Neuronal stem cell (in vitro differentiated cells): ENCODE data around the gene DPP9.

Source experiments
- DNase-seq: peaks from one replicate; pipeline ENCODE4 v3.0.0-alpha.2; 2013; ENCODE audit warnings: low spot score
- H2AFZ ChIP-seq: one replicate; pipeline ENCODE4 v1.6.1; 2013; ENCODE audit warnings: mild to moderate bottlenecking, low read length, inconsistent platforms
- H2AK5ac ChIP-seq: 2 replicates; pipeline ENCODE4 v1.6.1; 2013; ENCODE audit warnings: low read depth, mild to moderate bottlenecking, inconsistent platforms, low read length, moderate library complexity, mixed read lengths
- H2BK120ac ChIP-seq: 2 replicates; pipeline ENCODE4 v1.6.1; 2013; ENCODE audit warnings: low read depth, mild to moderate bottlenecking, inconsistent platforms, low read length, moderate library complexity, mixed read lengths
- H2BK12ac ChIP-seq: one replicate; pipeline ENCODE4 v1.6.1; 2013; ENCODE audit warnings: low read length, inconsistent platforms
- H2BK15ac ChIP-seq: 2 replicates; pipeline ENCODE4 v1.6.1; 2013; ENCODE audit warnings: mild to moderate bottlenecking, low read length, inconsistent platforms, mixed read lengths
- H2BK5ac ChIP-seq: one replicate; pipeline ENCODE4 v1.6.1; 2013; ENCODE audit warnings: inconsistent platforms, mild to moderate bottlenecking, low read length, moderate library complexity
- H3K14ac ChIP-seq: one replicate; pipeline ENCODE4 v1.6.1; 2013; ENCODE audit warnings: low read length, inconsistent platforms
- H3K18ac ChIP-seq: 2 replicates; pipeline ENCODE4 v1.6.1; 2013; ENCODE audit warnings: low read length, inconsistent platforms
- H3K23ac ChIP-seq: 2 replicates; pipeline ENCODE4 v1.6.1; 2013; ENCODE audit warnings: low read depth, mild to moderate bottlenecking, mixed read lengths, low read length, inconsistent platforms; ENCODE audit not compliant: poor library complexity
- H3K27ac ChIP-seq: replicated peaks from 3 replicates; pipeline ENCODE4 v1.5.1; 2013; ENCODE audit warnings: low read length, inconsistent platforms
- H3K27me3 ChIP-seq, 3 experiments: 2 replicates each; pipeline ENCODE4 v1.6.1; 2013; ENCODE audit warnings: low read length in 3 of 3, mild to moderate bottlenecking in 2 of 3, inconsistent platforms in 1 of 3, low read depth in 1 of 3, mixed read lengths in 1 of 3, moderate library complexity in 1 of 3; ENCODE audit not compliant: control insufficient read depth in 3 of 3, insufficient read depth in 3 of 3
- H3K36me3 ChIP-seq, 2 donors: replicated peaks in 1 of 2; 2 replicates each; pipeline ENCODE4 v1.6.1; 2013; ENCODE audit warnings: low read length in 2 of 2; ENCODE audit not compliant: control insufficient read depth in 2 of 2, insufficient read depth in 2 of 2
- H3K4ac ChIP-seq: 2 replicates; pipeline ENCODE4 v1.6.1; 2013; ENCODE audit warnings: inconsistent platforms, mild to moderate bottlenecking, low read length, moderate library complexity
- H3K4me1 ChIP-seq, 2 donors: 1 replicate in 1 of 2; 2 replicates in 1 of 2; pipeline ENCODE4 v1.6.1; 2013; ENCODE audit warnings: low read length in 2 of 2, low read depth in 1 of 2; ENCODE audit not compliant: control insufficient read depth in 2 of 2, insufficient read depth in 1 of 2
- H3K4me2 ChIP-seq: one replicate; pipeline ENCODE4 v1.6.1; 2013; ENCODE audit warnings: mild to moderate bottlenecking, low read length, inconsistent platforms; ENCODE audit not compliant: insufficient read depth, poor library complexity, severe bottlenecking
- H3K4me3 ChIP-seq, 2 donors: 2 replicates each; pipeline ENCODE4 v1.5.1; 2013; ENCODE audit warnings: low read length in 2 of 2, mild to moderate bottlenecking in 2 of 2, inconsistent platforms in 1 of 2, moderate library complexity in 1 of 2
- H3K79me1 ChIP-seq: one replicate; pipeline ENCODE4 v1.6.1; 2013; ENCODE audit warnings: low read depth, mild to moderate bottlenecking, inconsistent platforms, low read length, moderate library complexity
- H3K9ac ChIP-seq: one replicate; pipeline ENCODE4 v1.6.1; 2013; ENCODE audit warnings: mild to moderate bottlenecking, low read depth, low read length, inconsistent platforms; ENCODE audit not compliant: poor library complexity
- H3K9me3 ChIP-seq, 2 donors: replicated peaks in 1 of 2; 2 replicates each; pipeline versions ENCODE3 to v1.6.1; 2013; ENCODE audit warnings: low read length in 2 of 2, mild to moderate bottlenecking in 2 of 2, inconsistent platforms in 1 of 2, low read depth in 1 of 2, mixed read lengths in 1 of 2, moderate library complexity in 1 of 2; ENCODE audit not compliant: control insufficient read depth in 2 of 2, insufficient read depth in 1 of 2
- H4K8ac ChIP-seq: one replicate; pipeline ENCODE4 v1.6.1; 2013; ENCODE audit warnings: low read depth, mild to moderate bottlenecking, inconsistent platforms, low read length, moderate library complexity
- H4K91ac ChIP-seq: one replicate; pipeline ENCODE4 v1.6.1; 2013; ENCODE audit warnings: low read length, low read depth, mild to moderate bottlenecking, inconsistent platforms; ENCODE audit not compliant: poor library complexity
- WGBS, 2 donors: extraction: QIAGEN DNeasy Blood & Tissue Kit; methylation state at CpG; one replicate each; pipeline ENCODE4 v1.1.7; 2013; ENCODE audit warnings: missing lambda C conversion rate in 2 of 2, mixed read lengths in 1 of 2; ENCODE audit not compliant: insufficient read length in 2 of 2, insufficient replicate concordance in 1 of 2; ENCODE audit errors: extremely low coverage in 2 of 2; 5-methylcytosine and 5-hydroxymethylcytosine counted together

Gene DPP9

GRCh38 chr19:4768934-4769777 is 45.5 kb upstream of the DPP9 start:
- Histone ChIP-seq H3K79me1 (no peaks in the 10 kb centered on the region), H3K23ac (peak overlapping the region; percentile 50), H3K9me3 (no peaks in the 10 kb centered on the region), H2BK15ac (no peak overlapping the region), H3K4me3 (no peak overlapping the region), H2AK5ac (no peak overlapping the region), H3K27ac (no peak overlapping the region), H2BK120ac (no peak overlapping the region), H3K27me3 (peaks cover 0 to 6% (median 4%) of the 10 kb centered on the region in 3 experiments), H3K4me2 (peak overlapping the region; percentile 39), H4K8ac (no peak overlapping the region), H2BK5ac (no peak overlapping the region), H3K36me3 (no peaks in the 10 kb centered on the region), H2BK12ac (no peak overlapping the region), H3K4me1 (peaks cover 0 to 4% of the 10 kb centered on the region in 2 donors), H4K91ac (no peak overlapping the region), H3K9ac (no peak overlapping the region), H3K4ac (no peak overlapping the region), H3K14ac (no peak overlapping the region), H3K18ac (no peak overlapping the region), H2AFZ (no peak overlapping the region)
- DNase-seq, result peak; percentile 97
- no CpG with 5 or more reads among the region's 37 CpGs for WGBS, 2 donors

DNA sequence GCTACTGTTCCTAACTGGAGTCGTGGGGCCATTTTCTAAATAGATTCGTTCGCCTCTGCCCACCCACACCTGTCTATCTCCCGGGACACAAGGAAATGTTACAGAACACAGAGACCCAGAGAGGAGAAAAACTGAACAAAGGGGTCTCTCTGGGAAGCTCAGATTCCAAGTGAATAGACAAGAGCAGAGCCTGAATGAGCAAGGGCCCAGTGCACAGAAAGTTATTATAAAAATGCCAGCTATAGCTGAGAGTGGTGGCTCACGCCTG is 40.7 kb upstream of the DPP9 start:
- H4K91ac ChIP-seq, result no peak overlapping the region
- no peaks in the 10 kb centered on the region for H3K9me3 ChIP-seq
- H3K27ac ChIP-seq, result peak overlapping the region; percentile 80
- no peak overlapping the region for H4K8ac ChIP-seq
- no CpG with 5 or more reads among the region's 5 CpGs for WGBS, 2 donors
- H3K4me2 ChIP-seq, result no peak overlapping the region
- peaks cover 12 to 14% of the 10 kb centered on the region in 2 donors for H3K4me1 ChIP-seq
- no peak overlapping the region for H3K18ac ChIP-seq
- no peak overlapping the region for H3K9ac ChIP-seq
- no peak overlapping the region for H3K14ac ChIP-seq
- no peaks in the 10 kb centered on the region for H3K27me3 ChIP-seq
- H3K79me1 ChIP-seq, result no peaks in the 10 kb centered on the region
- no peak overlapping the region for H3K23ac ChIP-seq
- H2AFZ ChIP-seq, result no peak overlapping the region
- no peak overlapping the region for H2AK5ac ChIP-seq
- no peak overlapping the region for H2BK12ac ChIP-seq
- H2BK5ac ChIP-seq, result no peak overlapping the region
- no peaks in the 10 kb centered on the region for H3K36me3 ChIP-seq
- no peak overlapping the region for H2BK120ac ChIP-seq
- H2BK15ac ChIP-seq, result no peak overlapping the region
- DNase-seq, result no peak
- no peak overlapping the region for H3K4me3 ChIP-seq
- no peak overlapping the region for H3K4ac ChIP-seq

DNA sequence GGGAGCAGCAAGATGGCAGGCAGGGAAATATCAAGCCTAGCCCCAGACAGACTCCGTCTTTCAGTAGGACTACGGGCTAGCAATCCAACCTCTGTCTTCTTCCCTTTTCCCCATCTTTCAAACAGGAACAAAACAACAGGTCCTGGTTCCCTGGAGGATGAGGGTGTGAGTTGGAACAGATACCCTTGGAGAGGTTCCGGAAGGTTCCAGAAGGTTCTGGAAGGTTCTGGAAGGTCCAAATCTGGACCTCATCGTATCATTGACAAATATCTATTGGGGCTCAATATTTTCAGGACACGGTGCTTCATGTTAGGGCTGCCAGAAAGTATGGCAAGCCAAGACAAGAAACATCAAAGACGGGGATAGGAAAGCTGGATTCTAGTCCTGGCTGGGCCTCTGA is 39.4 kb upstream of the DPP9 start:
- Histone ChIP-seq H3K23ac (no peak overlapping the region), H3K27ac (no peak overlapping the region)
- DNase-seq, result no peak

DNA sequence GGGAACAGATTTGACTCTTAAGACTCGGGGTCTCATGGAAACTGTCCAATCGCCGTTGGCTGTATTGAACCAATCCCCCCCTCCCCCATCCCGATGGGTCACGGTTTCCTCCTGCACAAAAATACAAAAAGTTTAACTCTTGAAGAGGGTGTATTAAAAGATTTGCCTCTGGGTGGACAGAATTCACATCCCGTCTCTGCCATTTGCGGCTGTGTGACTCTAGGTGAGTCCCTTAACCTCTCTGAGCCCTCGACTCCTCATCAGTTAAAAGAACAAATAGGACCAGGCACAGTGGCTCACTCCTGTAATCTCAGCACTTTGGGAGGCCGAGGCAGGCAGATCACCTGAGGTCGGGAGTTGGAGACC is 36.6 kb upstream of the DPP9 start:
- peak overlapping the region; percentile 34 for H3K27ac ChIP-seq

More for the DNA sequence above, 39.4 kb upstream of the DPP9 start:
- no peak overlapping the region for H4K91ac ChIP-seq
- H3K4ac ChIP-seq, result no peak overlapping the region
- H3K9ac ChIP-seq, result no peak overlapping the region
- no peak overlapping the region for H2BK12ac ChIP-seq
- H3K4me1 ChIP-seq, result peaks cover 13 to 15% of the 10 kb centered on the region in 2 donors
- H2AFZ ChIP-seq, result no peak overlapping the region
- H3K18ac ChIP-seq, result no peak overlapping the region
- no peaks in the 10 kb centered on the region for H3K36me3 ChIP-seq
- no peak overlapping the region for H3K4me3 ChIP-seq
- no peak overlapping the region for H2BK5ac ChIP-seq
- H2AK5ac ChIP-seq, result no peak overlapping the region
- no CpG with 5 or more reads among the region's 6 CpGs for WGBS, 2 donors
- no peak overlapping the region for H3K14ac ChIP-seq
- no peak overlapping the region for H2BK120ac ChIP-seq
- no peaks in the 10 kb centered on the region for H3K9me3 ChIP-seq
- no peaks in the 10 kb centered on the region for H3K79me1 ChIP-seq
- no peak overlapping the region for H4K8ac ChIP-seq
- H3K4me2 ChIP-seq, result no peak overlapping the region
- H2BK15ac ChIP-seq, result no peak overlapping the region
- H3K27me3 ChIP-seq, result no peaks in the 10 kb centered on the region

More for the DNA sequence above, 36.6 kb upstream of the DPP9 start:
- Histone ChIP-seq H3K23ac (no peak overlapping the region), H4K8ac (no peak overlapping the region), H3K4me3 (peak overlapping the region in 1 of 2 donors; percentile 48), H3K14ac (no peak overlapping the region), H3K4ac (no peak overlapping the region), H3K36me3 (no peaks in the 10 kb centered on the region), H3K9me3 (no peaks in the 10 kb centered on the region), H3K9ac (no peak overlapping the region), H3K4me1 (peaks cover 13 to 15% of the 10 kb centered on the region in 2 donors), H2BK12ac (no peak overlapping the region), H3K79me1 (no peaks in the 10 kb centered on the region), H3K18ac (peak overlapping the region; percentile 66), H2BK120ac (no peak overlapping the region), H2BK5ac (peak overlapping the region; percentile 66), H2AK5ac (no peak overlapping the region), H4K91ac (no peak overlapping the region), H3K4me2 (no peak overlapping the region), H3K27me3 (no peaks in the 10 kb centered on the region), H2AFZ (peak overlapping the region; percentile 90), H2BK15ac (peak overlapping the region; percentile 70)
- no CpG with 5 or more reads among the region's 10 CpGs for WGBS, 2 donors
- no peak for DNase-seq
